A549 (cell line): ENCODE data around the gene CASP9.
"Not testable (repeated sequence)": the region's sequence is repeated elsewhere in the genome, so short reads cannot be mapped to it uniquely, and the experiment has no call there.

Experiments used
- BHLHE40 ChIP-seq: IDR thresholded peaks from 2 replicates; pipeline ENCODE4 v1.6.1; 2012; ENCODE audit warnings: low read depth, low read length, inconsistent platforms
- CBX8 ChIP-seq: fragments of 200-600 bp; sonication (generic); IDR thresholded peaks from 2 replicates; pipeline ENCODE4 v1.6.1; 2016
- CTCF ChIP-seq: fragments of >200 bp; sonication (Bioruptor Twin); formaldehyde crosslinking; IDR thresholded peaks from 3 replicates; pipeline ENCODE4 v1.5.1; 2016
- ESRRA ChIP-seq: fragments of 150-350 bp; IDR thresholded peaks from 2 replicates; pipeline ENCODE4 v1.6.1; 2014; ENCODE audit warnings: mild to moderate bottlenecking, low read length, borderline replicate concordance
- HOXA7 ChIP-seq: fragments of 250-450 bp; sonication (Bioruptor Pico); IDR thresholded peaks from 2 replicates; pipeline ENCODE4 v1.5.0; 2020; ENCODE audit warnings: mild to moderate bottlenecking, moderate library complexity
- KDM1A ChIP-seq: fragments of 200-600 bp; sonication (generic); IDR thresholded peaks from 2 replicates; pipeline ENCODE4 v1.6.1; 2016; ENCODE audit warnings: low read depth, mild to moderate bottlenecking
- MAX ChIP-seq: IDR thresholded peaks from 2 replicates; pipeline ENCODE4 v1.6.1; 2012
- MAZ ChIP-seq: fragments of 150-350 bp; IDR thresholded peaks from 2 replicates; pipeline ENCODE4 v1.6.1; 2014; ENCODE audit warnings: antibody characterized with exemption, low read depth, low read length, borderline replicate concordance
- MYC ChIP-seq: IDR thresholded peaks from 2 replicates; pipeline ENCODE4 v1.6.1; 2012; ENCODE audit warnings: mild to moderate bottlenecking, inconsistent platforms, low read length, improper control_type of control experiment, borderline replicate concordance
- NR3C1 ChIP-seq: fragments of >200 bp; sonication (Bioruptor Twin); formaldehyde crosslinking; IDR thresholded peaks from 3 replicates; pipeline ENCODE4 v1.6.1; 2017
- POLR2A ChIP-seq: IDR thresholded peaks from 2 replicates; pipeline ENCODE4 v1.6.1; 2012; ENCODE audit warnings: mild to moderate bottlenecking, low read length
- RAD21 ChIP-seq, 2 experiments: fragments of >200 bp in 1 of 2; sonication (Bioruptor Twin) in 1 of 2; formaldehyde crosslinking in 1 of 2; IDR thresholded peaks in 1 of 2; conservative IDR thresholded peaks in 1 of 2; 2 replicates in 1 of 2; 3 replicates in 1 of 2; pipeline ENCODE4 v1.6.1; 2012 to 2018; ENCODE audit warnings: inconsistent platforms in 1 of 2
- RFX5 ChIP-seq: fragments of 450-650 bp; IDR thresholded peaks from 2 replicates; pipeline ENCODE4 v1.7.1; 2014; ENCODE audit warnings: antibody characterized with exemption, mild to moderate bottlenecking, moderate library complexity

GRCh38 chr1:15482455-15482854 is 41.6 kb downstream of the CASP9 start:
- TF ChIP-seq HOXA7 (CRISPR knock-in tag); NR3C1; POLR2A; MAZ; CTCF; ESRRA; MYC; BHLHE40; RFX5; RAD21 (conservative IDR thresholded peaks at IDR 0.05 in 1 of 2, IDR thresholded peaks at IDR 0.05 in 1 of 2); MAX; CBX8; KDM1A: not testable (repeated sequence)
